ENCODE results near the gene PATJ.
A peak's percentile ranks its signal among the peaks of the same experiment; 100 is the strongest.
"Not testable (repeated sequence)": the region's sequence is repeated elsewhere in the genome, so short reads cannot be mapped to it uniquely, and the experiment has no call there.

Gene PATJ

DNA sequence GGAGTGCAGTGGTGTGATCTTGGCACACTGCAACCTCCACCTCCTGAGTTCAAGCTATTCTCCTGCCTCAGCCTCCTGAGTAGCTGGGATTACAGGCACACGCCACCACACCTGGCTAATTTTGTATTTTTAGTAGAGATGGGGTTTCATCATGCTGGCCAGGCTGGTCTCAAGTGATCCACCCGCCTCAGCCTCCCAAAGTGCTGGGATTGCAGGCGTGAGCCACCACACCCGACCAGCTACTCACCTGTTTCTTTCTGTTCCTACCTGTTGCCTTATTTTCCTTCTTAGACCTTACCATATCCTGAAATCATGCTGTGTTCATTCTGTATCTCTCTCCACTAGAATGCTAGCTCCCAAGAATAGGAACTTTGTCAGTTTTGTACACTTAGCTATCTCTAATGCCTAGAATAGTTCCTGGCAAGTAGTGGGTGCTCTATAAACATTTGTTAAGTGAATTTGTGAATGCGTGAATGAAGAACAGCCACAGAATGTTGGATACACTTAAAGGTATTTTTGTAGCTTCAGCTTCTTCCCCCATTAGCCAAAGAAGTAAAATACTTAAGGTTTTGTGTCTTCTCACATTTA lies 137.7 kb downstream of the PATJ start:
- 100% methylated on average over 3 of the region's 5 CpGs for WGBS (ENCODE audit: insufficient coverage)

DNA sequence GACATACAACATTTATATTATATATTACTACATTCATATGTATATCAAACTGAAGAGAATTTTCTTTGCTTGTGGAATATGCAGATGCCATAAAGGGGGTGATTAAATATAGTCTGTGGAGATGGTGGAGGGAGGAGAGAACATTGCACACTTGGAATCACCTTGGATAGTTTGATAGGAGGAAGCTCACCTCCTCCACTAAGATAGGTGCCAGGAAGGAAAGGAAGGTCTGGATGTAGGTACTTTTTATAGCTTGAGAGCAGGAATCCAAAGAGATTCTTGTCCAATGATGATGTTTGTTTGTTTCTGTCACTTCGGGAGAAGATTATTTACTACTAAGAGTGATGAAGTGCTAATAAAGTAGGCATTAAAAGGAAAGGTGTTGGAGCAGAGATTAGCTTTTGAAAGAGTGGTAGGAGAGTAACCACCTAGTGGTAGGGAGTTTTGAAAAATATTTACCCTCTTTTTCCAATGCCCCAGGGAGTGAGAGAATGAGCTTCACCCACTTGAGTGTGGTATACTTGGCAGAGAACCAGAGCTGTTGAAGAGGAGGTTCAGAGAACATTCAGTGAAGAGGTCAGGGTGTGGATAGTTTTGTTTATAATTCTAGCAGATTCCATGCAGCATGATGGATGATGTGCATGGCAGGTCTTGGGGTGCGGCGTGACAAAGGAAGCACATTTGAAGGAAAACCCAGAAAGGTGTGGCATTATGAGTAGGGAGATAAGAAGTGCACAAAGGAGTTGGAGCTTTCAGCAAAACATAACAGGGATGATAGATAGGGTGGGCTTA lies 145.0 kb downstream of the PATJ start:
- Histone ChIP-seq H3K27me3 (replicated peaks in 2 of 5; ENCODE audit: control insufficient read depth in 4 of 5, insufficient read depth in 5 of 5, low read length in 4 of 5) (no peaks in the 10 kb centered on the region), H3K4me3 (ENCODE audit: control insufficient read depth in 1 of 7, extremely low read depth in 1 of 7, insufficient read depth in 4 of 7, low read depth in 2 of 7, low read length in 6 of 7) (no peak overlapping the region), H3K27ac (ENCODE audit: insufficient read depth in 1 of 2, low read depth in 1 of 2, low read length in 2 of 2, poor library complexity in 1 of 2, severe bottlenecking in 2 of 2) (no peak overlapping the region), H3K36me3 (ENCODE audit: control insufficient read depth in 4 of 4, insufficient read depth in 4 of 4, low read length in 3 of 4) (peaks cover 0 to 6% (median 1%) of the 10 kb centered on the region in 4 experiments), H3K4me1 (ENCODE audit: control extremely low read depth in 1 of 4, control insufficient read depth in 4 of 4, insufficient read depth in 4 of 4, low read length in 3 of 4) (no peaks in the 10 kb centered on the region), H3K9me3 (ENCODE audit: control extremely low read depth in 1 of 5, control insufficient read depth in 4 of 5, insufficient read depth in 2 of 5, low read depth in 1 of 5, low read length in 4 of 5) (no peaks in the 10 kb centered on the region)
- DNase-seq = peak in 1 of 3 donors; percentile 4
- ChIA-PET CTCF (no interaction called here), POLR2A (no interaction called here)
- WGBS (ENCODE audit: insufficient coverage) = 67% methylated on average over 3 of the region's 3 CpGs

More for the DNA sequence above, 137.7 kb downstream of the PATJ start:
- CTCF ChIA-PET; H3K4me3 ChIP-seq (ENCODE audit: control insufficient read depth in 1 of 7, extremely low read depth in 1 of 7, insufficient read depth in 4 of 7, low read depth in 2 of 7, low read length in 6 of 7); H3K27ac ChIP-seq (ENCODE audit: insufficient read depth in 1 of 2, low read depth in 1 of 2, low read length in 2 of 2, poor library complexity in 1 of 2, severe bottlenecking in 2 of 2); H3K9me3 ChIP-seq (ENCODE audit: control extremely low read depth in 1 of 5, control insufficient read depth in 4 of 5, insufficient read depth in 2 of 5, low read depth in 1 of 5, low read length in 4 of 5); H3K4me1 ChIP-seq (ENCODE audit: control extremely low read depth in 1 of 4, control insufficient read depth in 4 of 4, insufficient read depth in 4 of 4, low read length in 3 of 4); H3K27me3 ChIP-seq (replicated peaks in 2 of 5; ENCODE audit: control insufficient read depth in 4 of 5, insufficient read depth in 5 of 5, low read length in 4 of 5); DNase-seq: not testable (repeated sequence)
- POLR2A ChIA-PET = interaction anchor here (0.6 kb wide), 1 partner anchor 73 kb away, joined by 3 read pairs; no protein-coding TSS in a partner anchor
- H3K36me3 ChIP-seq (ENCODE audit: control insufficient read depth in 4 of 4, insufficient read depth in 4 of 4, low read length in 3 of 4) = peaks cover 0 to 10% (median 2%) of the 10 kb centered on the region in 4 experiments

GRCh38 chr1:61887931-61888564 lies 145.8 kb downstream of the PATJ start:
- Histone ChIP-seq H3K4me1 (ENCODE audit: control extremely low read depth in 1 of 4, control insufficient read depth in 4 of 4, insufficient read depth in 4 of 4, low read length in 3 of 4) (no peaks in the 10 kb centered on the region), H3K36me3 (ENCODE audit: control insufficient read depth in 4 of 4, insufficient read depth in 4 of 4, low read length in 3 of 4) (peaks cover 0 to 3% (median 1%) of the 10 kb centered on the region in 4 experiments), H3K27me3 (replicated peaks in 2 of 5; ENCODE audit: control insufficient read depth in 4 of 5, insufficient read depth in 5 of 5, low read length in 4 of 5) (no peaks in the 10 kb centered on the region), H3K4me3 (ENCODE audit: control insufficient read depth in 1 of 7, extremely low read depth in 1 of 7, insufficient read depth in 4 of 7, low read depth in 2 of 7, low read length in 6 of 7) (no peak overlapping the region), H3K9me3 (ENCODE audit: control extremely low read depth in 1 of 5, control insufficient read depth in 4 of 5, insufficient read depth in 2 of 5, low read depth in 1 of 5, low read length in 4 of 5) (no peaks in the 10 kb centered on the region), H3K27ac (ENCODE audit: insufficient read depth in 1 of 2, low read depth in 1 of 2, low read length in 2 of 2, poor library complexity in 1 of 2, severe bottlenecking in 2 of 2) (no peak overlapping the region)
- WGBS (ENCODE audit: insufficient coverage) = 83% methylated on average over 5 of the region's 7 CpGs
- no peak for DNase-seq
- POLR2A ChIA-PET = no interaction called here
- CTCF ChIA-PET = no interaction called here

GRCh38 chr1:61888808-61889207 lies 146.5 kb downstream of the PATJ start:
- CTCF ChIA-PET = no interaction called here
- H3K36me3 ChIP-seq (ENCODE audit: control insufficient read depth in 4 of 4, insufficient read depth in 4 of 4, low read length in 3 of 4) = peaks cover 0 to 3% (median 1%) of the 10 kb centered on the region in 4 experiments
- POLR2A ChIA-PET = no interaction called here
- no peak overlapping the region for H3K4me3 ChIP-seq (ENCODE audit: control insufficient read depth in 1 of 7, extremely low read depth in 1 of 7, insufficient read depth in 4 of 7, low read depth in 2 of 7, low read length in 6 of 7)
- no peaks in the 10 kb centered on the region for H3K9me3 ChIP-seq (ENCODE audit: control extremely low read depth in 1 of 5, control insufficient read depth in 4 of 5, insufficient read depth in 2 of 5, low read depth in 1 of 5, low read length in 4 of 5)
- H3K27me3 ChIP-seq (replicated peaks in 2 of 5; ENCODE audit: control insufficient read depth in 4 of 5, insufficient read depth in 5 of 5, low read length in 4 of 5) = no peaks in the 10 kb centered on the region
- WGBS (ENCODE audit: insufficient coverage) = 100% methylated on average over 1 of the region's 1 CpG
- no peaks in the 10 kb centered on the region for H3K4me1 ChIP-seq (ENCODE audit: control extremely low read depth in 1 of 4, control insufficient read depth in 4 of 4, insufficient read depth in 4 of 4, low read length in 3 of 4)
- no peak for DNase-seq
- no peak overlapping the region for H3K27ac ChIP-seq (ENCODE audit: insufficient read depth in 1 of 2, low read depth in 1 of 2, low read length in 2 of 2, poor library complexity in 1 of 2, severe bottlenecking in 2 of 2)

DNA sequence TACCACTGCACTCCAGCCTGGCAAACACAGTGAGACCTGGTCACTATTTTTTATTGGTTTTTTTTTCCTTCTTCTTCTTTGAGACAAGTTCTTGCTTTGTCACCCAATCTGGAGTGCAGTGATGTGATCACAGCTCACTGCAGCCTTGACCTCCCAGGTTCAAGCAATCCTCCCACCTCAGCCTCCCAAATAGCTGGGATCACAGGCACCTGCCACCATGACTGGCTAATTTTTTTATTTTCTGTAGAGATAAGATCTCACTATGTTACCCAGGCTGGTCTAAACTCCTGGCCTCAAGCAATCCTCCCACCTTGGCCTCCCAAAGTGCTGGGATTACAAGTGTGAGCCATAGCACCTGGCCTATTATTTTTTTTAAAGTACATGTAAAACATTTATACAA lies 148.2 kb downstream of the PATJ start:
- H3K36me3 ChIP-seq (ENCODE audit: control insufficient read depth in 4 of 4, insufficient read depth in 4 of 4, low read length in 3 of 4); POLR2A ChIA-PET; H3K27me3 ChIP-seq (replicated peaks in 2 of 5; ENCODE audit: control insufficient read depth in 4 of 5, insufficient read depth in 5 of 5, low read length in 4 of 5); CTCF ChIA-PET; H3K27ac ChIP-seq (ENCODE audit: insufficient read depth in 1 of 2, low read depth in 1 of 2, low read length in 2 of 2, poor library complexity in 1 of 2, severe bottlenecking in 2 of 2); DNase-seq; H3K4me1 ChIP-seq (ENCODE audit: control extremely low read depth in 1 of 4, control insufficient read depth in 4 of 4, insufficient read depth in 4 of 4, low read length in 3 of 4); H3K4me3 ChIP-seq (ENCODE audit: control insufficient read depth in 1 of 7, extremely low read depth in 1 of 7, insufficient read depth in 4 of 7, low read depth in 2 of 7, low read length in 6 of 7); H3K9me3 ChIP-seq (ENCODE audit: control extremely low read depth in 1 of 5, control insufficient read depth in 4 of 5, insufficient read depth in 2 of 5, low read depth in 1 of 5, low read length in 4 of 5): not testable (repeated sequence)

DNA sequence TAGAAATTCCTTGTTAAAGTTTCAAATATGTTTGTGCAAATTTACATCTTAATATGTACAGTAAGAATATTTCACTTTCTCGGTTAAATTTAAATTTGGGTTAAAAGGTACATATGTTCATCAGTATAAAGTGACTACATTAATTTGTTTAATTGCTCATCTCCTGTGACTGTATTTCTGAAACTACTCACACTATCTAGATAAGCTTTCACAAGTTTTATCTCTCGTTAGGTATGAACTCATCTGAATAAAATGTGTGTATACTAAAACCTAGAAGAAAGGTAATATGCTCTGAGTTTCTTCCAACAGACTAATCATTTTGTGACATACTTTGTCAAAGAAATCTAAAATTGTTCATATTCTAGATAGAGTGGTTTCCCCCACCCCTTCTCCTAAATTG lies 150.7 kb downstream of the PATJ start:
- WGBS (ENCODE audit: insufficient coverage) = no CpG with 5 or more reads among the region's 2 CpGs
- no peak overlapping the region for H3K4me3 ChIP-seq (ENCODE audit: control insufficient read depth in 1 of 7, extremely low read depth in 1 of 7, insufficient read depth in 4 of 7, low read depth in 2 of 7, low read length in 6 of 7)
- H3K27ac ChIP-seq (ENCODE audit: insufficient read depth in 1 of 2, low read depth in 1 of 2, low read length in 2 of 2, poor library complexity in 1 of 2, severe bottlenecking in 2 of 2) = no peak overlapping the region
- POLR2A ChIA-PET = no interaction called here
- H3K9me3 ChIP-seq (ENCODE audit: control extremely low read depth in 1 of 5, control insufficient read depth in 4 of 5, insufficient read depth in 2 of 5, low read depth in 1 of 5, low read length in 4 of 5) = peaks cover 0 to 2% (median 0%) of the 10 kb centered on the region in 5 experiments
- no peaks in the 10 kb centered on the region for H3K27me3 ChIP-seq (replicated peaks in 2 of 5; ENCODE audit: control insufficient read depth in 4 of 5, insufficient read depth in 5 of 5, low read length in 4 of 5)
- no peak for DNase-seq
- CTCF ChIA-PET = no interaction called here
- H3K4me1 ChIP-seq (ENCODE audit: control extremely low read depth in 1 of 4, control insufficient read depth in 4 of 4, insufficient read depth in 4 of 4, low read length in 3 of 4) = no peaks in the 10 kb centered on the region
- H3K36me3 ChIP-seq (ENCODE audit: control insufficient read depth in 4 of 4, insufficient read depth in 4 of 4, low read length in 3 of 4) = no peaks in the 10 kb centered on the region

- H3K4me3 ChIP-seq (ENCODE audit: control insufficient read depth in 1 of 7, extremely low read depth in 1 of 7, insufficient read depth in 4 of 7, low read depth in 2 of 7, low read length in 6 of 7); POLR2A ChIA-PET; H3K36me3 ChIP-seq (ENCODE audit: control insufficient read depth in 4 of 4, insufficient read depth in 4 of 4, low read length in 3 of 4); H3K27ac ChIP-seq (ENCODE audit: insufficient read depth in 1 of 2, low read depth in 1 of 2, low read length in 2 of 2, poor library complexity in 1 of 2, severe bottlenecking in 2 of 2); H3K4me1 ChIP-seq (ENCODE audit: control extremely low read depth in 1 of 4, control insufficient read depth in 4 of 4, insufficient read depth in 4 of 4, low read length in 3 of 4); CTCF ChIA-PET; H3K27me3 ChIP-seq (replicated peaks in 2 of 5; ENCODE audit: control insufficient read depth in 4 of 5, insufficient read depth in 5 of 5, low read length in 4 of 5); DNase-seq; H3K9me3 ChIP-seq (ENCODE audit: control extremely low read depth in 1 of 5, control insufficient read depth in 4 of 5, insufficient read depth in 2 of 5, low read depth in 1 of 5, low read length in 4 of 5): not testable (repeated sequence)
- 82% methylated on average over 2 of the region's 2 CpGs for WGBS (ENCODE audit: insufficient coverage)
These were observed 152.0 kb downstream of the PATJ start for GRCh38 chr1:61894296-61894695.

All from common myeloid progenitor, CD34-positive (primary cell).